SJSA1 (cell line): ENCODE data around the gene APOL6. TPM values are rescaled to one million over a fixed set of nuclear protein-coding genes. Genes with fewer than 3 reads are reported as not detected.
"Not testable (repeated sequence)": the region's sequence is repeated elsewhere in the genome, so short reads cannot be mapped to it uniquely, and the experiment has no call there.

Experiments
- DNase-seq, 2 experiments: peaks; one replicate each; pipeline ENCODE4 v3.0.0-alpha.2; 2015 to 2020; ENCODE audit warnings: low spot score in 2 of 2, low read depth in 1 of 2
- H3K27ac ChIP-seq: fragments of 250-450 bp; sonication (Bioruptor Pico); 2 replicates; pipeline ENCODE4 v1.5.1; 2020; ENCODE audit warnings: mild to moderate bottlenecking, moderate library complexity
- H3K27me3 ChIP-seq: fragments of 250-450 bp; sonication (Bioruptor Pico); replicated peaks from 2 replicates; pipeline ENCODE4 v1.5.1; 2020; ENCODE audit warnings: mild to moderate bottlenecking, moderate library complexity
- H3K36me3 ChIP-seq: fragments of 250-450 bp; sonication (Bioruptor Pico); 2 replicates; pipeline ENCODE4 v1.5.1; 2020; ENCODE audit warnings: mild to moderate bottlenecking
- H3K4me1 ChIP-seq: fragments of 250-450 bp; sonication (Bioruptor Pico); replicated peaks from 2 replicates; pipeline ENCODE4 v1.6.1; 2021; ENCODE audit warnings: mild to moderate bottlenecking
- H3K4me3 ChIP-seq: fragments of 250-450 bp; sonication (Bioruptor Pico); 2 replicates; pipeline ENCODE4 v1.5.1; 2020; ENCODE audit warnings: mild to moderate bottlenecking
- H3K9me3 ChIP-seq: fragments of 250-450 bp; sonication (Bioruptor Pico); replicated peaks from 2 replicates; pipeline ENCODE4 v1.5.1; 2020; ENCODE audit warnings: mild to moderate bottlenecking
- total RNA-seq: library from RNA; depleted of rRNA; stranded (reverse); fragments of >200 nt; shearing (Covaris generic); gene quantifications from 2 replicates; pipeline ENCODE4 v1.2.3, GENCODE V29; 2014

Gene APOL6
- total RNA-seq, 1 experiment from 2014 or later, result 22.6 TPM

DNA sequence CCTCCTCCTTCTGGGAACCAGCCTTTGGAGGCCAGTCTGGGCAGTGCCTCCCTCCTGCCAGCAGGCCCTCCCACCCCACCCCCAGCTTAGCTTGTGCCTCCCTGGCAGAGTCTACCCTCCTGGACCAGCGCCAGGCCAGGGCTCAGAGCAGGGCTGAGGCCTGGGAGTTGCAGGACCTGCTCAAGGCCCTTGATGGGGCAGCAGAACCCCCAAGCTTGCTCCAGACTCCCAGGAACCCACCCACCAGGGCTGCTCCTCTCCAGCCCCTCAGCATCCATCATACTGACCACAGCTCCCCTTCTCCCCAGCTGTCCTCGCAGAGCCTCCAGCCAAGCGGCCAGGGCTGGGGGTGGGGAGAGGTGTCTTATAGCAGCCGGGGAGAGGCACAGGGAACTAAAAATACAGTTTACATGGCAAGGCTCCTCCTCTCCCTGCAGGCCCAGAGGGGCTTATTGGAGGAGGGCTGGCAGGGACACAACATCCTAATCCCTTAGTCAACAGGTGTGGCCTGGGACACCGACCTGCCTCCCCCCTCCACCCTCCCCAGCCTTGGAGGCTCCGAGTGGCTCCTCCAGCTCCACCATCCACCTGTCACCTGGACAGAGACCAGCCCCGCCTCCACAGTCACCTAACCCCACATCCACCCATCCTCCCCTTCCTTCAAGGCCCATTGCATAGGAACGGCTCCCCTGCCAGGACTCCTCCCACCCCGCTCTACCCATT is 25.9 kb upstream of the APOL6 start:
- no peak overlapping the region for H3K27ac ChIP-seq
- DNase-seq, result no peak

DNA sequence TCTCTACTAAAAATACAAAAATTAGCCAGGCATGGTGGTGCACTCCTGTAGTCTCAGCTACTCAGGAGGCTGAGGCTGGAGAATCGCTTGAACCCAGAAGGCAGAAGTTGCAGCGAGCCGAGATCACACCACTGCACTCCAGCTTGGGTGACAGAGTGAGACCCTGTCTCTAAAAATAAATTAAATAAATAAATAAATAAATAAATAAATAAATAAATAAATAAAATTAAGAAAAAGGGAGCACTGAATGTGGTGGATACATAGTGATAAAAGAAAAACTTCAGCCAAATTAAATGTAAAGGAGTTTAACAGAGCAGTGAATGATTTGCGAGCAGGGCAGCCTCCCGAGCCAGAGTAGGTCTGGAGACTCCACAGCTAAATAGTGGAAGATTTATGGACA is 24.4 kb upstream of the APOL6 start:
- H3K4me1 ChIP-seq, result peaks cover 31% of the 10 kb centered on the region
- H3K36me3 ChIP-seq, H3K27ac ChIP-seq, H3K9me3 ChIP-seq, H3K4me3 ChIP-seq, DNase-seq, H3K27me3 ChIP-seq: not testable (repeated sequence)

More for the DNA sequence above, 25.9 kb upstream of the APOL6 start:
- peaks cover 18% of the 10 kb centered on the region for H3K4me1 ChIP-seq
- H3K4me3 ChIP-seq, result no peak overlapping the region
- H3K36me3 ChIP-seq, result no peaks in the 10 kb centered on the region
- H3K9me3 ChIP-seq, result no peaks in the 10 kb centered on the region
- H3K27me3 ChIP-seq, result 0 out of 2 replicates have a peak, but pooled peaks cover 2% of the 10 kb centered on the region

DNA sequence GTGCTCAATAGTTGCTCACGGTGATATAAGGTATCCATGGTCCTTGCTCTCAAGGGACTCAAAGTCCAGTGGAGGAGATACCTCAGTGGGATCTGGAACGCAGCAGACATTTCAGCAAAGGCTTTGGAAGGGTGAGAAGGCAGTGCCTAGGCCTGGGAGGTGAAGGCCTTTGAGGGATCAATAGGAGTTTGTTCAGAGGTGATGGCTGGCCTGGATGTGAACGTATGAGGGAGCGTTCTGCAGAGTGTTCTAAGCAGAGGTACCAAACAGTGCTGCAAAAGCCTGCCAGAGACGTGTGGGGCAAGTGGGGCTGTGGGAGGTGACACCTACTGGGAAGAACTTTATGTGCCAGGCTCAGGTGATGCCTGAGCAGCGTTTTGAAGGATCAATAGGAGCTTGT is 23.7 kb upstream of the APOL6 start:
- no peak for DNase-seq
- no peak overlapping the region for H3K4me3 ChIP-seq
- H3K4me1 ChIP-seq, result peaks cover 38% of the 10 kb centered on the region
- no peaks in the 10 kb centered on the region for H3K36me3 ChIP-seq
- no peaks in the 10 kb centered on the region for H3K27me3 ChIP-seq
- no peaks in the 10 kb centered on the region for H3K9me3 ChIP-seq
- no peak overlapping the region for H3K27ac ChIP-seq

DNA sequence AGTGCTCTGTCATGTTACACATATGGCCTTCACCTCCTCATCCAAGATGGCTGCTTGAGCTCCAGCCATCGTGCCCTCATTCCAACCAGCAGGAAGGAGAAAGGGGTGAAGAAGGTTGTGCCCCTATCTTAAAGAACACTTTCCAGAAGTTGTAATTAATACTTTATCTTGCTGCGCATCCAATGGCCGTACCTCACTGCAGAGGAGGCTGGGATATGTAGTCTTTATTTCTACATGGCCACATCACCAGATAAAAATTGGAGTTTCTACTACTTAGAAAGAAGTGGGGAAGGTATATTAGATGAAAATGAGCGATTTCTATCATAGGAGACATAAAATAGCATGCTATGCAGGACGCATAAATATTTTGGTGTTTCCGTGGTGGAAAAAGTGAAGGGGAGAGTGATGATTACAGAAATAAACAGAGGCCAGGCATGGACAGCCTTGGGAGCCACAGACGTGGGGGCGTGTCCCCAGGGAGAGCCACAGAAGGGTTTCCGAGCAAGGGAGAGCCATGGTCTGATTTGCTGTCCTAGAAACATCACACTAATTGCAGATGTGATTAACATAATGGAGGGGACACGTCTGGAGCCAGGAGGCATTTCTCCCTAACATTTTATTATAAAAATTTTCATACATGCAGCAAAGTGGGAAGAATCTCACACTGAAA is 22.3 kb upstream of the APOL6 start:
- H3K9me3 ChIP-seq, result no peaks in the 10 kb centered on the region
- H3K4me3 ChIP-seq, result no peak overlapping the region
- peaks cover 46% of the 10 kb centered on the region for H3K4me1 ChIP-seq
- no peaks in the 10 kb centered on the region for H3K36me3 ChIP-seq
- no peak overlapping the region for H3K27ac ChIP-seq
- no peaks in the 10 kb centered on the region for H3K27me3 ChIP-seq
- DNase-seq, result no peak

DNA sequence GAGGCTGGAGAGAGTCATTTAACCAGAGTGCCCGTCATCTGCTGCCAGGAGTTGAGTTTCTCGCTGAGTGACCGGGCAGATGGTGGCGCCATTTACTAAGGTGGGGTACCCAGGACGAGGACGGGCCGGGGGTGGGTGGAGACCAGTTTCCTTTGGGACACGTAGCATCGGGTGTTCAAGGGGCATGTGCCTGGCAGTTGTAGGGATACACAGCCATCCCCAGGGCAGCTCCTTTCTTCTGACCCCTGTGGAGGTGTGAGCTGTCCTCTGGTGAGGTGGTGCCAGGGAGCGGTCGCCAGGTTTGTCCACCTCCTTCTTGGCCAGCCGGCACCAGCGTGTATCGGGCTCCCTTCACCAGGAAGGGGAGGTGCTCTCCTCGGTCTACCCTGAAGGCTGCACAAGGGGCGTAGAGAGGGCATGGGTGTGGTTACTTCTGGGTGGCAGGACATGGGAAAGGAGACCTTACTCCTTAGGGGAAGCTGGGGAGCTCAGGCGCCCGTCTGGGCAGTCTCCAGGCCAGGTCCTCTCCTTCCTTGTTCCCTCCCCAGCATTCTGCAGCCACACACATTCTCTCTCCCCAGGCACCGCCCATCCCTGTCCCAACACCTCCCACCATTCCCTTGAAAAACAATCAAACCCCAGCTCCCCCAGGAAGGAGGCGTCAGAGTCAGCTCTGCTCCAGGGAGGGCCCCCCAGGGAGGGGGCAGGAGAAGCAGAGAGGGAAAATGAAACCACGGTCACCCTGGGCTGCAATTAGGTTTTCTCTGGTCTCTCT is 20.8 kb upstream of the APOL6 start:
- DNase-seq, result peak; percentile 98 to 100
- Histone ChIP-seq H3K27me3 (no peaks in the 10 kb centered on the region), H3K27ac (peak overlapping the region; percentile 94), H3K4me1 (peaks cover 46% of the 10 kb centered on the region), H3K4me3 (peak overlapping the region; percentile 39), H3K36me3 (no peaks in the 10 kb centered on the region), H3K9me3 (no peaks in the 10 kb centered on the region)

DNA sequence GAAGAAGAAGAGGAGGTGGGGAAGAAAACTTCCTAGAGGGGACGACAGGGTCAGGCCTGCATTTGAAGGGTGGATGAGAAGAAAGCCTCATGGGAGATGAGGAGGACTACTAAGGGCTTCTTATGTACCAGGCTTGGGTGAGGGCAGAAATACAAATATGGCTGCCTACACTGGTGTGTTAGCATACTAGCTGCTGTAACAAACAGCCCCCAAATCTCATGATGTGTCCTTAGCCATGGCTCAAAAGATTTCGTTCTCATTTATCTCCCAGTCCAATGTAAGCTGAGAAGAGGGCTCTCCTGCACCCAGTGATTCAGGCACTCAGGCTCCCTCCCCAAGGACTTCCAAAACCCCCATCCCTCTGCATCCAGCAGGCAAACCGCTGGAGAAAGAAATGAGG is 19.5 kb upstream of the APOL6 start:
- H3K4me1 ChIP-seq, result peaks cover 46% of the 10 kb centered on the region
- H3K9me3 ChIP-seq, result no peaks in the 10 kb centered on the region
- no peaks in the 10 kb centered on the region for H3K27me3 ChIP-seq
- peak in 1 of 2 experiments; percentile 22 for DNase-seq
- no peak overlapping the region for H3K4me3 ChIP-seq
- H3K36me3 ChIP-seq, result no peaks in the 10 kb centered on the region
- peak overlapping the region; percentile 94 for H3K27ac ChIP-seq

DNA sequence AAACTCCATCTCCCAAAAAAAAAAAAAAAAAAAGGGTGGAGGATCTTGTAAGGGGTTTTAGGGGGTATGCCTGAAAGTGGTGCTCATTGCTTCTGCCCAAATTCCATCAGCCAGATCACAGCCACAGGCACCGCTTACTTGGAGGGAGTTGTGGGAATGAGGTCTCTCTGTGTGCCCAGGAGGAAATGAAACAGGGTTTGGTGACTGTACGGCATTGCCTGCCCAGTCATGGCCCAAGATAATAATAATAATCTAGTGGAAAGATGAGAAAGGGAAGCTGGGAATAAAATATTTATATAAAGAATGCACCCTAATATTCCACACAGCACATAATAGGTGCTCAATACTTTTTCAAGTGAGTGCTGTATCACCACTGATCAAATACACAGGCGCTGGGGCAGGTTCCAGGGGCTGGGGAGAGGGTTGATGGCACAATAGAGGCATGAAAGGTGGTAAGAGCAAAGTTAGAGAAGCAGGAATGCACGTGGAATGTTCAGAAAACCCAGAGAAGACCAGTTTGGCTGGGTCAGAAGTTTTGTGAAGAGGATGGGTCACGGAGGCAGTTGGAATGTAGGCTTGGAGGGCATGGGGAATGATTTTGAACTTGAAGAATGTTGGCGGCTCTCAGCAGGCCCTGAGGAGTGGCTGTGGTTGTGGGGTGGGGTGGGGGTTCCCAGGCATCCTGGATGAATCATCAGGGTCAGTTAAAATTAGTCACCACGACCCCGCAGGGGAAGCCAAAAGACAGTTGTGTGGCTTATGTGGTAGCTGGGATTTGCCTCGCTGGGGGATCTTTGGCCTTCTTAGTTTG is 18.6 kb upstream of the APOL6 start:
- Histone ChIP-seq H3K27ac (peak overlapping the region; percentile 94), H3K4me3 (no peak overlapping the region), H3K27me3 (no peaks in the 10 kb centered on the region), H3K4me1 (peaks cover 46% of the 10 kb centered on the region), H3K9me3 (no peaks in the 10 kb centered on the region), H3K36me3 (no peaks in the 10 kb centered on the region)
- DNase-seq, result peak; percentile 99

DNA sequence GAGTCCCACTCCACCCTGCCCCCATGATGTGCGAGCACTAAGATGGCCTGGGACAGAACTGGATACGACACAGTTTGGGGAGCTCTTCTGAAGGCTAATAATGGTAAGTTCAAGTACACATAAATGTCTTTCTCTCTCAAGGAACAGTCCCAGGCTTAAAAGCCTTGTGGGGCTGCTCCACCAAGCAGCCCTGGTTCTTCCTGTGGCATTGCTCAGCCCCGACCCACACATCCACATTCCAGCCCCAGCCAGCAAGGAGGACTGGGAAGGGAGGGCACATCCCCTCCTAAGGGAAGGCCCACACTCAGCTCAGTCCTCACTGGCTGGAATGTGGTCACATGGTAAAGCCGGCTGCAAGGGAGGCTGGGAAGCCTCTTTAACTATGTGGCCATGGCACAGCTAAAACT is 17.9 kb upstream of the APOL6 start:
- peaks cover 46% of the 10 kb centered on the region for H3K4me1 ChIP-seq
- no peaks in the 10 kb centered on the region for H3K9me3 ChIP-seq
- H3K36me3 ChIP-seq, result no peaks in the 10 kb centered on the region
- DNase-seq, result peak; percentile 85
- H3K27ac ChIP-seq, result peak overlapping the region; percentile 52
- H3K27me3 ChIP-seq, result no peaks in the 10 kb centered on the region
- no peak overlapping the region for H3K4me3 ChIP-seq

DNA sequence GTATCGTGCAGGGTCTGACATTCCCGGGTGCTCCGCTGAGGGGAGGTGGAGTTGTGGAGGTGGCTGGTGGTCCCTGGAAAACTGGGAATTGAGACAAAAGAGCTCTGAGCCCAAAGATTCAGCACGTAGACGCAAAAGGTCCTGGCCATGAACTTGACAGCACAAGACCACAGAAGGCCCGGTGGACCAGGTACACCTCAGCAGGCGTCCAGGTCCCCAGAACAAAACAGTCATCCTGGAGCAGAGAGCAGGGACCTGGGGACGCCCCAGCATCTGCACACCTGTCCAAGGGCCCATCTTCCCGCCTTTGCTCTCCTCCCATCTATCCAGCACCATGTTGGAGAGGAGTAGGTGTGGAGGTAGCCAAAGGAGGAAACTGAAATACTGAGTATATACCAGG is 17.4 kb upstream of the APOL6 start:
- Histone ChIP-seq H3K4me1 (peaks cover 43% of the 10 kb centered on the region), H3K36me3 (no peaks in the 10 kb centered on the region), H3K4me3 (no peak overlapping the region), H3K9me3 (no peaks in the 10 kb centered on the region), H3K27me3 (no peaks in the 10 kb centered on the region), H3K27ac (peak overlapping the region; percentile 52)
- no peak for DNase-seq

DNA sequence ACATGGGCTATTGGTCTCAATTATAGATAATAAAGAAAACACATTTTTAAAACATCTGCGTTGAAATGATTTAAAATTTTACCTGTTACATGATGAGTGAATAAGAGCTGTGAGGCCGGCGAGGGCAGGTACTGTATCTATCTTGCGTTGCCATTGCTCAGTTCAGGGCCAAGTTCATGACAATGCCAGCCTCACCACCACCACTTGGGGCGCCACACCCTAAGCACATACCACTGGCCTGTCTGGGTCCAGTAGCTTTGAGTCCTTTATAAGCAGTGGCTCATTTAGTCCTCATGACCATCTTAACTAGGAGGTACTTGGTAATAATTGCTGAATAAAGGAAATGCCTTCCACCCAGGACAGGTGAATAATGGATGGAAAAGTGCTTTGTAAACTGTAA is 16.6 kb upstream of the APOL6 start:
- Histone ChIP-seq H3K4me3 (no peak overlapping the region), H3K27ac (no peak overlapping the region), H3K27me3 (no peaks in the 10 kb centered on the region), H3K36me3 (no peaks in the 10 kb centered on the region), H3K9me3 (no peaks in the 10 kb centered on the region), H3K4me1 (peaks cover 36% of the 10 kb centered on the region)
- peak in 1 of 2 experiments; percentile 29 for DNase-seq

DNA sequence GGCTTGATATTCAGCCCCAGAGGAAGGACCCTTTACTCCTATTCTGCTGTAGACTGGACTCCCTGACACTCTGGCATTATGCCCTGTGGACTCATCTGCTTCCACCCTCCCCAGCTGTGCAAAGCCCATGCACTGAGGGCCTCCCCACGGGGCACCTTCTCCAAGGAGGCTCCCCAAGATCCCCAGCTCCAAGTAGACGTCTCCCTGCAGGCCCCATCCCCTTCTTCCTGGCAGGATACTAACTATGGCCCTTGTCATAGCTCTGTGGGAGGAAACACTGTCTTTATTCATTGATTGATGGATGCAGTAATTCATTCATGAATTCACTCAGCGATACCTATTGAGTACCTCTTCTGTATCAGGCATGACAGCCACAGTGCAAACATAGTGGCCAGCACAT is 15.3 kb upstream of the APOL6 start:
- H3K36me3 ChIP-seq, result no peaks in the 10 kb centered on the region
- no peak overlapping the region for H3K4me3 ChIP-seq
- no peaks in the 10 kb centered on the region for H3K9me3 ChIP-seq
- no peak for DNase-seq
- H3K27me3 ChIP-seq, result no peaks in the 10 kb centered on the region
- H3K27ac ChIP-seq, result no peak overlapping the region
- peaks cover 29% of the 10 kb centered on the region for H3K4me1 ChIP-seq

DNA sequence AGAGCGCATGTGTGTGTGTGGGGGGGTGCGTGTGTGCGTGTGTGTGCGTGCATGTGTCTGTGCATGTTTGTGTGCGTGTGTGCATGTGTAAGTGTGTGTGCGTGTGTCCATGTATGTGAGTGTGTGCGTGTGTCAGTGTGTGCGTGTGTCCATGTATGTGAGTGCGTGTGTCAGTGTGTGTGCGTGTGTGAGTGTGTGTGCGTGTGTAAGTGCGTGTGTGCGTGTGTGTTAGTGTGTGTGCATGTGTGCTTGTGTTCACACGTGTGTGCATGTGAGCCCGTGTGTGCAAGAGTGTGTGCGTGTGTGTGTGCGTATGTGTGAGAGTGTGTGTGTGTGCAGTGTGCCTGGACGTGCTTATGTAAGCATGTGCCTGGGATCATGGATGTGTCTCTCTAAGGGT is 14.7 kb upstream of the APOL6 start:
- H3K4me3 ChIP-seq, result no peak overlapping the region
- peaks cover 29% of the 10 kb centered on the region for H3K4me1 ChIP-seq
- H3K36me3 ChIP-seq, result no peaks in the 10 kb centered on the region
- H3K27ac ChIP-seq, result no peak overlapping the region
- DNase-seq, result no peak
- no peaks in the 10 kb centered on the region for H3K27me3 ChIP-seq
- H3K9me3 ChIP-seq, result no peaks in the 10 kb centered on the region

DNA sequence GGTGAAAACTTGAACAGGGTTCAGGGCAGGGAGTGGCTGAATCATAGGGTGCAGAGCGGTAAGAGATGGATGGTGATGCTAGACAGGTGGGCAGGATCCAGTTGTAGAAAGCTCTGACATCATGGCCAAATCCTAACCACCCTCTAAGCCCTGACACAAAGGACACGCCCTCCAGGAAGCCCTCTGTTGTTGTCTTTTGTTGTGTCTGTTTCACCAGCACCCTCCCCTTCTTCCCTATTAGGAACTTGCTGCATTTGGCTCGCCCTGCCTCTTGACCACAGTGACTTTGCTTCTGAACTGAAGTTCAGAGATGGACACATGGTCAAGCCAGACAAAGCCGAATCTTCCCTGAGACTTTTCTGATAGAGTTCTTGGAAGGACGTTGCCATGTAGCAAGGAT is 14.2 kb upstream of the APOL6 start:
- DNase-seq, result no peak

More for the DNA sequence above, 14.2 kb upstream of the APOL6 start:
- no peak overlapping the region for H3K4me3 ChIP-seq
- H3K4me1 ChIP-seq, result peaks cover 29% of the 10 kb centered on the region
- no peak overlapping the region for H3K27ac ChIP-seq
- H3K9me3 ChIP-seq, result no peaks in the 10 kb centered on the region
- H3K27me3 ChIP-seq, result no peaks in the 10 kb centered on the region
- H3K36me3 ChIP-seq, result no peaks in the 10 kb centered on the region
